ENCODE results near the gene VDR.

VDR gene

GRCh38 chr12:47874316-47874715 is 30.5 kb downstream of the VDR start:
- no peak for DNase-seq (ENCODE audit: low read depth in 1 of 2, low spot score in 1 of 2)

GRCh38 chr12:47870175-47870781 is 34.5 kb downstream of the VDR start:
- DNase-seq (ENCODE audit: low read depth in 1 of 2, low spot score in 1 of 2) = no peak

GRCh38 chr12:47868552-47869031 is 36.2 kb downstream of the VDR start:
- DNase-seq (ENCODE audit: low read depth in 1 of 2, low spot score in 1 of 2) = no peak

GRCh38 chr12:47868041-47868440 is 36.8 kb downstream of the VDR start:
- no peak for DNase-seq (ENCODE audit: low read depth in 1 of 2, low spot score in 1 of 2)

GRCh38 chr12:47867495-47867941 is 37.3 kb downstream of the VDR start:
- no peak for DNase-seq (ENCODE audit: low read depth in 1 of 2, low spot score in 1 of 2)

GRCh38 chr12:47864646-47865235 is 40.1 kb downstream of the VDR start:
- DNase-seq (ENCODE audit: low read depth in 1 of 2, low spot score in 1 of 2) = no peak

GRCh38 chr12:47863985-47864384 is 40.8 kb downstream of the VDR start:
- no peak for DNase-seq (ENCODE audit: low read depth in 1 of 2, low spot score in 1 of 2)

GRCh38 chr12:47863467-47863866 is 41.3 kb downstream of the VDR start:
- no peak for DNase-seq (ENCODE audit: low read depth in 1 of 2, low spot score in 1 of 2)

GRCh38 chr12:47862881-47863280 is 41.9 kb downstream of the VDR start:
- DNase-seq (ENCODE audit: low read depth in 1 of 2, low spot score in 1 of 2) = no peak

- DNase-seq (ENCODE audit: low read depth in 1 of 2, low spot score in 1 of 2) = no peak
Measured at GRCh38 chr12:47862167-47862750, 42.5 kb downstream of the VDR start.

GRCh38 chr12:47860873-47861272 is 43.9 kb downstream of the VDR start:
- DNase-seq (ENCODE audit: low read depth in 1 of 2, low spot score in 1 of 2) = no peak

- no peak for DNase-seq (ENCODE audit: low read depth in 1 of 2, low spot score in 1 of 2)
Measured at GRCh38 chr12:47860279-47860841, 44.4 kb downstream of the VDR start.

- no peak for DNase-seq (ENCODE audit: low read depth in 1 of 2, low spot score in 1 of 2)
Measured at GRCh38 chr12:47858511-47859266, 46.1 kb downstream of the VDR start.

- no peak for DNase-seq (ENCODE audit: low read depth in 1 of 2, low spot score in 1 of 2)
Measured at GRCh38 chr12:47856721-47857575, 47.8 kb downstream of the VDR start.

- no peak for DNase-seq (ENCODE audit: low read depth in 1 of 2, low spot score in 1 of 2)
Measured at GRCh38 chr12:47856094-47856493, 48.7 kb downstream of the VDR start.

GRCh38 chr12:47855502-47855901 is 49.3 kb downstream of the VDR start:
- DNase-seq (ENCODE audit: low read depth in 1 of 2, low spot score in 1 of 2) = no peak

GRCh38 chr12:47854531-47854930 is 50.3 kb downstream of the VDR start:
- no peak for DNase-seq (ENCODE audit: low read depth in 1 of 2, low spot score in 1 of 2)

- DNase-seq (ENCODE audit: low read depth in 1 of 2, low spot score in 1 of 2) = no peak
Measured at GRCh38 chr12:47852096-47852571, 52.7 kb downstream of the VDR start.

GRCh38 chr12:47851303-47851952 is 53.4 kb downstream of the VDR start:
- no peak for DNase-seq (ENCODE audit: low read depth in 1 of 2, low spot score in 1 of 2)

Data from activated T-helper 1 cell treated with anti-CD3 and anti-CD28 coated beads, Interleukin-2, amount 50 U/mL, for 16 hours (primary cell).